Hepatocyte (in vitro differentiated cells): ENCODE results near the gene SNX4.

Experiments
- EZH2phosphoT487 ChIP-seq: fragments of 200-600 bp; sonication (generic); IDR thresholded peaks from one replicate; pipeline ENCODE4 v1.6.1; 2018; ENCODE audit warnings: antibody characterized with exemption, mild to moderate bottlenecking, low read depth, moderate library complexity; ENCODE audit not compliant: unreplicated experiment, severe bottlenecking
- TF ChIP-seq, protein P1 (sequence below): fragments of 200-600 bp; sonication (generic); IDR thresholded peaks from 2 replicates; pipeline ENCODE4 v1.5.1; 2016; ENCODE audit warnings: antibody characterized with exemption, mild to moderate bottlenecking; ENCODE audit not compliant: poor library complexity

DNA sequence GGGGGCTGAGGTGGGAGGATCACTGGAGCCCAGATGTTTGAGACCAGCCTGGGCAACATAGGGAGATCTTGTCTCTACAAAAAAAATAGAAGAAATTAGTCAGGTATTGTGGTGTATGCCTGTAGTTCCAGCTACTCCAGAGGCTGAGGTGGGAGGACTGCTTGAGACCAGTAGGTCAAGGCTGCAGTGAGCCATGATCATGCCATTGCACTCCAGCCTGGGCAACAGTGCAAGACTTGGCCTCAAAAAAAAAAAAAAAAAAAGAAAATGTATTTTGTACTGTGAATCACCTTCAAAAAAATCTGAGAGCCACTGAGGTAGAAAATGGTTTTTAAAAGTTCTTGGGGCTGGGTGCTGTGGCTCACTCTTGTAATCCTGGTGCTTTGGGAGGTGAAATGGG, 4.6 kb downstream of the SNX4 start:
- TF ChIP-seq, protein P1, sequence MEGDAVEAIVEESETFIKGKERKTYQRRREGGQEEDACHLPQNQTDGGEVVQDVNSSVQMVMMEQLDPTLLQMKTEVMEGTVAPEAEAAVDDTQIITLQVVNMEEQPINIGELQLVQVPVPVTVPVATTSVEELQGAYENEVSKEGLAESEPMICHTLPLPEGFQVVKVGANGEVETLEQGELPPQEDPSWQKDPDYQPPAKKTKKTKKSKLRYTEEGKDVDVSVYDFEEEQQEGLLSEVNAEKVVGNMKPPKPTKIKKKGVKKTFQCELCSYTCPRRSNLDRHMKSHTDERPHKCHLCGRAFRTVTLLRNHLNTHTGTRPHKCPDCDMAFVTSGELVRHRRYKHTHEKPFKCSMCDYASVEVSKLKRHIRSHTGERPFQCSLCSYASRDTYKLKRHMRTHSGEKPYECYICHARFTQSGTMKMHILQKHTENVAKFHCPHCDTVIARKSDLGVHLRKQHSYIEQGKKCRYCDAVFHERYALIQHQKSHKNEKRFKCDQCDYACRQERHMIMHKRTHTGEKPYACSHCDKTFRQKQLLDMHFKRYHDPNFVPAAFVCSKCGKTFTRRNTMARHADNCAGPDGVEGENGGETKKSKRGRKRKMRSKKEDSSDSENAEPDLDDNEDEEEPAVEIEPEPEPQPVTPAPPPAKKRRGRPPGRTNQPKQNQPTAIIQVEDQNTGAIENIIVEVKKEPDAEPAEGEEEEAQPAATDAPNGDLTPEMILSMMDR: no peak
- TF ChIP-seq EZH2phosphoT487: no peak
